Loucy (cell line): Measurements from ENCODE around the gene IQCE.

Experiments used
- H2AFZ ChIP-seq: fragments of 200-600 bp; sonication (generic); 2 replicates; pipeline ENCODE4 v1.6.0; 2016; ENCODE audit warnings: antibody characterized with exemption, mild to moderate bottlenecking, low read length, moderate library complexity
- H3F3A ChIP-seq: fragments of 200-600 bp; 2 replicates; pipeline ENCODE4 v1.6.0; 2016; ENCODE audit warnings: antibody characterized with exemption, low read depth, mild to moderate bottlenecking
- H3K27me3 ChIP-seq: fragments of 200-600 bp; sonication (generic); 2 replicates; pipeline ENCODE4 v1.6.1; 2014; ENCODE audit warnings: low read length, mild to moderate bottlenecking; ENCODE audit not compliant: insufficient read depth, poor library complexity, severe bottlenecking
- H3K36me3 ChIP-seq: fragments of 200-600 bp; sonication (generic); 2 replicates; pipeline ENCODE4 v1.6.1; 2016; ENCODE audit warnings: low read length; ENCODE audit not compliant: insufficient read depth
- H3K4me1 ChIP-seq: fragments of 200-600 bp; sonication (generic); 2 replicates; pipeline ENCODE4 v1.5.1; 2014; ENCODE audit warnings: low read length, mild to moderate bottlenecking; ENCODE audit not compliant: insufficient read depth, poor library complexity, severe bottlenecking
- H3K4me2 ChIP-seq: fragments of 200-600 bp; sonication (generic); 2 replicates; pipeline ENCODE4 v1.6.0; 2014; ENCODE audit warnings: antibody characterized with exemption, low read length, low read depth, mild to moderate bottlenecking; ENCODE audit not compliant: poor library complexity, severe bottlenecking
- H3K4me3 ChIP-seq: fragments of 200-600 bp; sonication (generic); 2 replicates; pipeline ENCODE4 v1.5.1; 2014; ENCODE audit warnings: low read length, mild to moderate bottlenecking, mixed read lengths; ENCODE audit not compliant: poor library complexity, severe bottlenecking
- H3K79me2 ChIP-seq: fragments of 200-600 bp; sonication (generic); 2 replicates; pipeline ENCODE4 v1.6.1; 2014; ENCODE audit warnings: low read length; ENCODE audit not compliant: insufficient read depth
- H3K9ac ChIP-seq: fragments of 200-600 bp; sonication (generic); 2 replicates; pipeline ENCODE4 v1.6.0; 2014; ENCODE audit warnings: mild to moderate bottlenecking, low read depth, low read length, moderate library complexity; ENCODE audit not compliant: poor library complexity, severe bottlenecking
- H3K9me2 ChIP-seq: fragments of 200-600 bp; sonication (generic); replicated peaks from 2 replicates; pipeline ENCODE4 v1.6.1; 2016; ENCODE audit warnings: low read depth, low read length, mixed read lengths
- H3K9me3 ChIP-seq: fragments of 200-600 bp; sonication (generic); 2 replicates; pipeline ENCODE4 v1.6.1; 2014; ENCODE audit warnings: mild to moderate bottlenecking, antibody characterized with exemption, low read length, low read depth; ENCODE audit not compliant: insufficient read depth
- H4K20me1 ChIP-seq: fragments of 200-600 bp; sonication (generic); 2 replicates; pipeline ENCODE4 v1.6.0; 2014; ENCODE audit warnings: antibody characterized with exemption, low read length, mild to moderate bottlenecking; ENCODE audit not compliant: insufficient read depth, poor library complexity, severe bottlenecking
- EZH2phosphoT487 ChIP-seq: fragments of 200-600 bp; IDR thresholded peaks from 2 replicates; pipeline ENCODE4 v1.6.1; 2018; ENCODE audit warnings: antibody characterized with exemption, mild to moderate bottlenecking, moderate library complexity, borderline replicate concordance
- TF ChIP-seq, protein P1 (sequence below): fragments of 200-600 bp; sonication (generic); conservative IDR thresholded peaks from 2 replicates; pipeline ENCODE4 v1.5.1; 2014; ENCODE audit warnings: mild to moderate bottlenecking, antibody characterized with exemption, low read length

Gene IQCE

DNA sequence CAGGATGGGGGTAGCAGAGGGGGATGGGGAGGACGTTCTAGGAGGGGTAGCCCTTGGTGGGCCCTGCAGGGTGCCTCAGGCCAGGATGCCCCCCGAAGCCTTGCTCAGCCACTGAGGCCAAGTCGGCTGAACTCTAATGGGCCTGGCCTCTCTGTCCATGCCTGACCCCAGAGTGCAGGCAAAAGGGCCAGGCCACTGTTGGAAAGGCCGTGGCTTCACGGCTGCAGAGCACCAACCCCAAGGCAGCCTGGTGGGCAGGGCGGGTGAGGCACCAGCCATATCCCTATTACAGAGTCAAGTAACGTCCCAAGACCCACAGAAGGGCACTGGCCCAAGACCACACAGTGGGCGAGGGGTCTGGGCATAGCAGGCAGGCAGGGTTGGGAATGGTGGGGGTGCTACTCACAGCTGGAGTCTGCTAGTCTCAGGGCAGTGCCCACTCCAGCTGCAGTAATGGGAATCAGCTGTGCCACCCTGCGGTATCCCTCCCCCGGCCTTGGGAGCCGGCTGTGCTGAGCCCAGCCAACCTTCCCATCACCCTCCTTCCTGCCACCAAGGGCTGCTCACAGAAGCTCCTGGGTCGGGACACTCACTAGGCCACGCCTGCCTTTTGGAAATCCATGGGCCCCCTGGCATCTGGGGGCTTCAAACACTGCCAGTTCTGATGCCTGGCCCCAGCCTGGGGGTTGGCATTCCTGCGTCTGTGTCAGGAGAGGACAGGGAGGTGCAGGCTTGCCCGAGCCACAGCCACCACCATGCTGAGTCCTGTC is 43.2 kb upstream of the IQCE start:
- TF ChIP-seq, protein P1, sequence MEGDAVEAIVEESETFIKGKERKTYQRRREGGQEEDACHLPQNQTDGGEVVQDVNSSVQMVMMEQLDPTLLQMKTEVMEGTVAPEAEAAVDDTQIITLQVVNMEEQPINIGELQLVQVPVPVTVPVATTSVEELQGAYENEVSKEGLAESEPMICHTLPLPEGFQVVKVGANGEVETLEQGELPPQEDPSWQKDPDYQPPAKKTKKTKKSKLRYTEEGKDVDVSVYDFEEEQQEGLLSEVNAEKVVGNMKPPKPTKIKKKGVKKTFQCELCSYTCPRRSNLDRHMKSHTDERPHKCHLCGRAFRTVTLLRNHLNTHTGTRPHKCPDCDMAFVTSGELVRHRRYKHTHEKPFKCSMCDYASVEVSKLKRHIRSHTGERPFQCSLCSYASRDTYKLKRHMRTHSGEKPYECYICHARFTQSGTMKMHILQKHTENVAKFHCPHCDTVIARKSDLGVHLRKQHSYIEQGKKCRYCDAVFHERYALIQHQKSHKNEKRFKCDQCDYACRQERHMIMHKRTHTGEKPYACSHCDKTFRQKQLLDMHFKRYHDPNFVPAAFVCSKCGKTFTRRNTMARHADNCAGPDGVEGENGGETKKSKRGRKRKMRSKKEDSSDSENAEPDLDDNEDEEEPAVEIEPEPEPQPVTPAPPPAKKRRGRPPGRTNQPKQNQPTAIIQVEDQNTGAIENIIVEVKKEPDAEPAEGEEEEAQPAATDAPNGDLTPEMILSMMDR: no peak
- no peak for TF ChIP-seq EZH2phosphoT487
- no peak overlapping the region for H3K4me3 ChIP-seq
- H3K36me3 ChIP-seq: no peaks in the 10 kb centered on the region
- no peak overlapping the region for H3K4me2 ChIP-seq
- H3K9ac ChIP-seq: no peak overlapping the region
- no peaks in the 10 kb centered on the region for H3K9me3 ChIP-seq
- H3K27me3 ChIP-seq: no peaks in the 10 kb centered on the region
- H3K79me2 ChIP-seq: no peaks in the 10 kb centered on the region
- H3K9me2 ChIP-seq: no peaks in the 10 kb centered on the region
- H4K20me1 ChIP-seq: no peaks in the 10 kb centered on the region
- peaks cover 12% of the 10 kb centered on the region for H3K4me1 ChIP-seq
- no peak overlapping the region for H2AFZ ChIP-seq
- no peaks in the 10 kb centered on the region for H3F3A ChIP-seq

DNA sequence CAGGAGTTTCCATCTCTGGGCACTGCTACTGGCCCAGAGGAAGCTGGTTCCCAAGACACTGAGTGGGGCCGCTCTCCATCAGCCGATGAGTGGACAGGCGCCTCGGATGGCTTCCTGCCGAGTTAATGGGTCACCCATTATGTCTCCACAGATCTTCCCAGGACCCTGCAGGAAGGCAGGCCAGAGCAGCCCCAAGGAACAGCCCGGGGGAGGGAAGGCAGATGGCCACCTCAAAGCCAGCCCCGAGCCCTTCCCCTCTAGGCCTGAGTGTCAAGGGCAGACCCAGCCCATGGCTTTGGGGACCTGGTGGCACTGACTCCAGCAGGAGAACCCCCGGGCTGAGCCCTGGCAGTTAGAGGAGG is 42.6 kb upstream of the IQCE start:
- H3K27me3 ChIP-seq: no peaks in the 10 kb centered on the region
- no peaks in the 10 kb centered on the region for H3K36me3 ChIP-seq
- H3K4me3 ChIP-seq: no peak overlapping the region
- H3K9ac ChIP-seq: no peak overlapping the region
- H3K9me3 ChIP-seq: no peaks in the 10 kb centered on the region
- H3K4me2 ChIP-seq: no peak overlapping the region
- peaks cover 16% of the 10 kb centered on the region for H3K4me1 ChIP-seq
- no peaks in the 10 kb centered on the region for H3F3A ChIP-seq
- H2AFZ ChIP-seq: no peak overlapping the region
- no peaks in the 10 kb centered on the region for H3K79me2 ChIP-seq
- no peak for TF ChIP-seq EZH2phosphoT487
- TF ChIP-seq, protein P1: no peak
- H4K20me1 ChIP-seq: no peaks in the 10 kb centered on the region
- H3K9me2 ChIP-seq: no peaks in the 10 kb centered on the region

DNA sequence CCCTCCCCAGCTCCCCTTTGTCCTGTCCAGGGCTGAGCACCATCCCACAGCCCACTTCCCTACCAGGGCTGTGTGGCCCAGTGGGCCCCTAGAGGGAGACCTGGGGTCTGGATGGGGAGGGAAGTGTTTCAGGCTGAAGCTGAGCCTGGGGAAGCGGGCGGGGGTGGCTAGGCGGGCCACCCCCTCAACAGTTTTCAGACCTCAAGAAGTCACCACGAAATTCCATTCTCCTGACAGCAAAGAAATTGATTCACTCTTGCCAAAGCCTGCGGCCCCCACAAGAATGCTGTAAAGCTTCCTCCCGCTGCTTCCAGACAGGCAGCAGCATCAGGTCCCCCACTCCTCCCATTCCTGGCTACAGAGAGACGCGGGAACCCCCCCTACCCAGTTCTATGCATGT is 41.8 kb upstream of the IQCE start:
- no peak for TF ChIP-seq EZH2phosphoT487
- TF ChIP-seq, protein P1: no peak

More for the DNA sequence above, 41.8 kb upstream of the IQCE start:
- no peaks in the 10 kb centered on the region for H3K9me3 ChIP-seq
- H3K4me1 ChIP-seq: peaks cover 25% of the 10 kb centered on the region
- no peaks in the 10 kb centered on the region for H3K27me3 ChIP-seq
- no peak overlapping the region for H2AFZ ChIP-seq
- H3K4me2 ChIP-seq: no peak overlapping the region
- H3K4me3 ChIP-seq: no peak overlapping the region
- no peak overlapping the region for H3K9ac ChIP-seq
- no peaks in the 10 kb centered on the region for H3K79me2 ChIP-seq
- H3K9me2 ChIP-seq: no peaks in the 10 kb centered on the region
- H3K36me3 ChIP-seq: no peaks in the 10 kb centered on the region
- no peaks in the 10 kb centered on the region for H3F3A ChIP-seq
- no peaks in the 10 kb centered on the region for H4K20me1 ChIP-seq
